GM18511 (cell line): Measurements from ENCODE around the gene SH2D3C.
A peak's percentile ranks its signal among the peaks of the same experiment; 100 is the strongest.

ENCODE experiments used
- ATAC-seq: cut with Tn5 transposase; IDR thresholded peaks from one replicate; pipeline ENCODE4 v1.9.1; 2021; ENCODE audit warnings: mild to moderate bottlenecking, moderate library complexity; ENCODE audit not compliant: unreplicated experiment

SH2D3C gene

DNA sequence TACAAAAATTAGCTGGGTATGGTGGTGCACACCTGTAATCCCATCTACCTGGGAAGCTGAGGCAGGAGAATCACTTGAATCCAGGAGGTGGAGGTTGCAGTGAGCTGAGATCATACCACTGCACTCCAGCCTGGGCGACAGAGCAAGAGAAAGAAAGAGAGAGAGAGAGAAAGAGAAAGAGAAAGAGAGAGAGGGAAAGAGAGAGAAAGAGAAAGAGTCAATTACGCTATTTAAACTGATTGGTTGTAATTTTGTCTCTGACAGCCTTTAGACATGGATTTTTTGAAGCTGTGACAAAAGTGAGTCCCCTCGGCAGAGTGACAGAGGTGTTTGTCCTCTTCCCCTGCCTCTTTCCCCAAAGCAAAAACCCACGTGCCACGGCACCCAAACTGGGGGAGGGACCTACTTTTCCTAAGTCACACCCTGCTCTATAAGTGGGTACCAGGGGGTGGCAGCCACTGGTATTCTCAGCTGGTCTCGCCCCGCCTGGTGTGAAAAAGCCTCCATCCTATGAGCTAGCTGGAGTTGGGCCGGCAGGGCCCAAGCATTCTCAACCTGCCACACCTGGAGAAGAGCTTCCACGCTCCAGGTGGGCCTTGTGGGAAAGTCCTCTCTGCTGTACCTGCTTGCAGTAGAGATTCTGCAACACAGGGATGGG lies 75.0 kb downstream of the SH2D3C start:
- ATAC-seq = no peak

DNA sequence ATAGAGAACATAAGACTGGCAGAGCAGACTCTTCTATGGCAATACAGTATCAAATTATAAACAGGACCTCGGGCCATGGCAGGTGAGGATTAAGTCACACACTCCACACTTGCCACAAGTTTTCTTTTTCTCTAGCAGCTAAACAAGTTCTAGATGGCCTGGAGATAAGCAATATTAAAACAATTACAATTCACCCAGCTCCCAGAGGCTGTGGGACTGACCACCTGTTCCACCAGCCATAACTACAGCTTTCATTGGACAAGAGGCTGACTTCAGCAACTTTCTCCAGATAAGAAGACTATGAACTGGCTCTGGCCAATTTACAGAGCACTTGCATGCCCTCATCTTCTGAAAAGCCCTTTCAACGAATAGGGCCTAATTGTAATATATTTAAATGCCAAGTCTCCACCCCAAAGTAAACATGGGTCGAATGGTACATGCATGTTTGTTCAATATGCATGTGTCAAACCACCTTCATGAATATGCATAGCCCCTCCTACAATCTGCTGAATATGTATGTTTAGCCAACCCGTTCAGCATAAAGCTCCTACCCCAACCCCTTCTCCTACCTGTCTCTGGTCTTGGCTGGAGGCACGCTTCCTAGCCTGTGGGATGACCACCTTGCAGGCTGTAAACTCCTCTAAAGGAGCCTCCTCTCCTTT lies 77.7 kb downstream of the SH2D3C start:
- no peak for ATAC-seq

DNA sequence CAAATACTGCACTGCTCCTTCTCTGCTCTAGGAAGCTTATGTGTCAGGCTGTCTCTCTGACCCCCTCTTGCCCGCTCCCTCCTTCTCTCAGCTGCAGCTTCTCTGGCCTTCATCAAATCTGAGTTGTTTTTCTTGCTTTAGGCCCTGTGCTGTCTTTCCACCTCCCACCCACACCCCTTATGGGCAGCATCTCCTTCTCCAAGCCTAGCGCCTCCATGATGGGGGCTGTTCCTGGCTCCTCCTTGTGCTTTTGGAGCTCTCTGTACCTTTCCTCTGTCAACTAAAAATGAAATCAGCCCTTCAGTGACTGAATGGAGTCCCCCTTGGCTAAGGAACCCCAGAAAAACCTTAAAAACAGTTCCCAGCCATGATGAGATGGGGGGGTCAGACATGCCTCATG lies 78.3 kb downstream of the SH2D3C start:
- no peak for ATAC-seq

GRCh38 chr9:127698985-127699670 lies 79.3 kb downstream of the SH2D3C start:
- ATAC-seq = peak; percentile 55

DNA sequence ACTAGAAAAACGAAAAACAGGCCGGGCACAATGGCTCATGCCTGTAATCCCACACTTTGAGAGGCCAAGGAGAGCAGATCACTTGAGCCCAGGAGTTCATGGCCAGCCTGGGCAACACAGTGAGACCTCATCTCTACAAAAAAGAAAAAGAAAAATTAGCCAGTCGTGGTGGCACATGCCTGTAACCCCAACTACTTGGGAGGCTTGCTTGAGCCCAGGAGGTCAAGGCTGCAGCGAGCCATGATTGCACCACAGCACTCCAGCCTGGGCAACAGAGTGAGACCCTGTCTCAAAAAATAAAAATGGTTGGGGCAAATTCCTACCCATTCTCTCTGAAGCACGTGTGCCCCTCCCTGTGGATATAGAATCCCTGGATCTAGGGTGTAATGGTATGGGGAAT lies 80.1 kb downstream of the SH2D3C start:
- ATAC-seq = no peak

- ATAC-seq = no peak
Observed at GRCh38 chr9:127697575-127697974, 80.9 kb downstream of the SH2D3C start.

GRCh38 chr9:127694890-127695720 lies 83.4 kb downstream of the SH2D3C start:
- no peak for ATAC-seq

DNA sequence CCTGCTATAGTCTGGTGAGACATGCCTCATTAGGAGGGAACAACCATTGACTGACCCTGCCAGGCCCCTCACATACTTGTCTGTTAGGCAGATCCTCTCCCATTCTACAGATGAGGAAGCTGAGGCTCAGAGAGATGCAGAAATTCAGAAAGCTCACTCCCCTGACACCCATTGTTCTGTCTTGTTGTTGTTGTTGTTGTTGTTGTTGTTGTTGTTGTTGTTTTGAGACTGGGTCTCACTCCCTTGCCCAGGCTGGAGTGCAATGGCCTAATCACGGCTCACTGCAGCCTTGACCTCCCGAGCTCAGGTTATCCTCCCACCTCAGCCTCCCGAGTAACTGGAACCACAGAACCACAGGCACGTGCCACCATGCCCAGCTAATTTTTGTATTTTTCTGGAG lies 84.8 kb downstream of the SH2D3C start:
- no peak for ATAC-seq

GRCh38 chr9:127693143-127693542 lies 85.3 kb downstream of the SH2D3C start:
- ATAC-seq = no peak

DNA sequence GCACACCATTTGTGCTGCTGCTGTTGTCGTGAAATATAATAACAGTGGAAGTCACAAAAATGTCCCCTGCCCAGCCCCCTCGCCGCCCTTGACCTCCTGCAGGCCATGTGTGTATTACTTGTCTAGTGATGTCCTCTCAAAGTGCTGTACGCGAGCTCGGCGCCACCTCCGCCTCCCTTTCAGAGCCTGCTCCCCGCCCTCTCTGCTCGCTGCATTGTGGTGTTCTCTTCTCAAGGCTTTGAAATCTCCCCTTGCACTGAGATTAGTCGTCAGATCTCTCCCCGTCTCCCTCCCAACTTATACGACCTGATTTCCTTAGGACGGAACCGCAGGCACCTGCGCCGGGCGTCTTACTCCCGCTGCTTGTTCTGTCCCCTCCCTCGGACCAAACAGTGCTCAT lies 86.4 kb downstream of the SH2D3C start:
- ATAC-seq = no peak

DNA sequence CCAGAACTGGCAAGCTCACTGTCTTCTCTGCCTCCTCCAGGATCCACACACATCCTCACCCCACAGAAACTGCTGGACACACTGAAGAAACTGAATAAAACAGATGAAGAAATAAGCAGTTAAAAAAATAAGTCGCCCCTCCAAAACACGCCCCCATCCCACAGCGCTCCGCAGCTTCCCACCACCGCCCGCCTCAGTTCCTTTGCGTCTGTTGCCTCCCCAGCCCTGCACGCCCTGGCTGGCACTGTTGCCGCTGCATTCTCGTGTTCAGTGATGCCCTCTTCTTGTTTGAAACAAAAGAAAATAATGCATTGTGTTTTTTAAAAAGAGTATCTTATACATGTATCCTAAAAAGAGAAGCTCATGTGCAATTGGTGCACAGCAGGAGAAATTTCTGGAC lies 87.7 kb downstream of the SH2D3C start:
- no peak for ATAC-seq

DNA sequence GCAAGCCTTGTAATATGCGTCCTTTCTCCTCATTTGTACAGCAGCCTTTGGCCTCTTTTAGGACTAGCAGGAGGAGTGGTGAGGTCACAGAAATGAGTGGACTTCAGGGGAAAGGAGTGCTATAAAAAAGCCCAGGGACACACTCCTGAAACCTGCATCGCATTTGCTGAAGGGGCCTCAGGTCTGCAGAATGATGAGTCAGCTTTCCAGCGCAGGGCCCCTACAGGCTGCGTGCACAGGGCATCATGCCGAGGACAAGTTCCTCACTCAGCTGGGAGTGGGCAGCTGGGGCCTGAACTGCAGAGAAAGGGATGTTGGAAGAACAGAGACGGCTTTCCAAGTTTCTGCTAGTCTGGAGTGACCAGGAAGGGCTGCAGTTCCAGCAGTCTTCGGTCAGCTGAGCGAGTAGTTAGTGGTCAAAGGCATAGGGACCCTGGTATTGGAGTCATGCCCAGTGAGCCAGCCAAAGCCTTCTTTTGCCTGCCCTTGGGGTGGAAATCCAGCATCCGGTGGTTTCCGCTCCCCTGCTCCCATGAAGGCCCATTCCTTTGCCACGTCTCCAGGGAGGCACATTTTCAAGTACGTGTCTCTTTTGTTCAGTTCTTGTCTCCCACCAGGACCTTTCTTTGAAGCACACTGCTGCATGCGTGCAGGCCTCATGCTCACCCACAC lies 89.0 kb downstream of the SH2D3C start:
- ATAC-seq = no peak
